Suprapubic skin (tissue), 4 donors: ENCODE results near the gene ELOVL3.
"Not testable (repeated sequence)": the region's sequence is repeated elsewhere in the genome, so short reads cannot be mapped to it uniquely, and the experiment has no call there.

ENCODE experiments used
- EP300 ChIP-seq: sonication (generic); formaldehyde crosslinking; IDR thresholded peaks from one replicate; pipeline ENCODE4 v1.6.1; 2017; ENCODE audit warnings: antibody characterized with exemption
- POLR2A ChIP-seq, 2 donors: fragments of 450-650 bp; IDR thresholded peaks; one replicate each; pipeline ENCODE4 v1.6.1; 2017; ENCODE audit warnings: antibody characterized with exemption in 2 of 2, mild to moderate bottlenecking in 2 of 2, moderate library complexity in 2 of 2
- POLR2AphosphoS5 ChIP-seq, 3 donors: sonication (generic); formaldehyde crosslinking; IDR thresholded peaks; one replicate each; pipeline ENCODE4 v1.6.1; 2017; ENCODE audit warnings: antibody characterized with exemption in 3 of 3
- TF ChIP-seq, protein P1 (sequence below), 2 donors: fragments of 200-600 bp in 1 of 2; fragments of 450-650 bp in 1 of 2; sonication (generic) in 1 of 2; IDR thresholded peaks; one replicate each; pipeline ENCODE4 v1.5.1; 2016 to 2019; ENCODE audit warnings: antibody characterized with exemption in 2 of 2, mild to moderate bottlenecking in 1 of 2, moderate library complexity in 1 of 2

DNA sequence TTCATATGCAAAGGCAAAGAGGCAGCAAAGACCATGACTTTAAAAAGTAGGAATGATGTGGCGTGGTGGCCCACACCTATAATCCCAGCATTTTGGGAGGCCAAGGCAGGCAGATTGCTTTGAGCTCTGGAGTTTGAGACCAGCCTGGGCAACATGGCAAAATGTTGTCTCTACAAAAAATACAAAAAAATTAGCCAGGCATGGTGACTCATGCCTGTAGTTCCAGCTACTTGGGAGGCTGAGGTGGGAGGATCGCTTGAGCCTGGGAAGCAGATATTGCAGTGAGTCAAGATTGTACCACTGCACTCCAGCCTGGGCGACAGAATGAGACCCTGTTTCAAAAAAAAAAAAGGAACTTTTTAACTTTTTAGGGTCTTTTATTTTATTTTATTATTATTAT, 26.4 kb downstream of the ELOVL3 start:
- TF ChIP-seq, protein P1, sequence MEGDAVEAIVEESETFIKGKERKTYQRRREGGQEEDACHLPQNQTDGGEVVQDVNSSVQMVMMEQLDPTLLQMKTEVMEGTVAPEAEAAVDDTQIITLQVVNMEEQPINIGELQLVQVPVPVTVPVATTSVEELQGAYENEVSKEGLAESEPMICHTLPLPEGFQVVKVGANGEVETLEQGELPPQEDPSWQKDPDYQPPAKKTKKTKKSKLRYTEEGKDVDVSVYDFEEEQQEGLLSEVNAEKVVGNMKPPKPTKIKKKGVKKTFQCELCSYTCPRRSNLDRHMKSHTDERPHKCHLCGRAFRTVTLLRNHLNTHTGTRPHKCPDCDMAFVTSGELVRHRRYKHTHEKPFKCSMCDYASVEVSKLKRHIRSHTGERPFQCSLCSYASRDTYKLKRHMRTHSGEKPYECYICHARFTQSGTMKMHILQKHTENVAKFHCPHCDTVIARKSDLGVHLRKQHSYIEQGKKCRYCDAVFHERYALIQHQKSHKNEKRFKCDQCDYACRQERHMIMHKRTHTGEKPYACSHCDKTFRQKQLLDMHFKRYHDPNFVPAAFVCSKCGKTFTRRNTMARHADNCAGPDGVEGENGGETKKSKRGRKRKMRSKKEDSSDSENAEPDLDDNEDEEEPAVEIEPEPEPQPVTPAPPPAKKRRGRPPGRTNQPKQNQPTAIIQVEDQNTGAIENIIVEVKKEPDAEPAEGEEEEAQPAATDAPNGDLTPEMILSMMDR (IDR thresholded peaks at IDR 0.05): not testable (repeated sequence)
- not testable (repeated sequence) for TF ChIP-seq POLR2A (IDR thresholded peaks at IDR 0.05); POLR2AphosphoS5 (IDR thresholded peaks at IDR 0.05); EP300
